Left kidney (tissue), 8 donors: ENCODE results near the gene ATP2C2. TPM values are rescaled to one million over a fixed set of nuclear protein-coding genes. Genes with fewer than 3 reads are reported as not detected.
"Not testable (repeated sequence)": the region's sequence is repeated elsewhere in the genome, so short reads cannot be mapped to it uniquely, and the experiment has no call there.

Source experiments
- DNase-seq: peaks from one replicate; pipeline ENCODE4 v3.0.0-alpha.2; 2013
- long read RNA-seq, 8 donors: transcript quantifications; one replicate each; lab custom pipeline, GENCODE V29; 2026
- polyA plus RNA-seq: library from polyadenylated mRNA; unstranded; fragments of 120-200 nt; gene quantifications from one replicate; pipeline ENCODE4 v1.2.1, GENCODE V29; 2013; ENCODE audit not compliant: insufficient read length

Gene ATP2C2
- polyA plus RNA-seq: 1.4 TPM
- long read RNA-seq, donor 1: 0 reads
- long read RNA-seq, donor 2, partial matches to known transcripts: 0 of 1 reads
- long read RNA-seq, donor 2, other reads (novel, unspliced or antisense): 0 of 1 reads
- long read RNA-seq, donor 3: 0 reads
- long read RNA-seq, donor 4: 0 reads
- long read RNA-seq, donor 5: 0 reads
- long read RNA-seq, donor 6: 0 reads
- long read RNA-seq, donor 7: 0 reads
- long read RNA-seq, donor 8: 0 reads

GRCh38 chr16:84368308-84368996 lies at the start of gene ATP2C2:
ATP2C2 (plus strand) TSS chr16:84368538; CDS start chr16:84368616, 78 bp downstream.
- peak; percentile 36 for DNase-seq

GRCh38 chr16:84319146-84319760 lies 49.1 kb upstream of the ATP2C2 start:
- no peak for DNase-seq

GRCh38 chr16:84320511-84320910 lies 47.8 kb upstream of the ATP2C2 start:
- DNase-seq: no peak

- DNase-seq: no peak
Measured at GRCh38 chr16:84321932-84322331, 46.4 kb upstream of the ATP2C2 start.

- no peak for DNase-seq
Measured at GRCh38 chr16:84322749-84323148, 45.6 kb upstream of the ATP2C2 start.

- no peak for DNase-seq
Measured at GRCh38 chr16:84323606-84324005, 44.7 kb upstream of the ATP2C2 start.

- no peak for DNase-seq
Measured at GRCh38 chr16:84324434-84325262, 43.7 kb upstream of the ATP2C2 start.

- no peak for DNase-seq
Measured at GRCh38 chr16:84326545-84326944, 41.8 kb upstream of the ATP2C2 start.

GRCh38 chr16:84327926-84328505 lies 40.3 kb upstream of the ATP2C2 start:
- no peak for DNase-seq

- no peak for DNase-seq
Measured at GRCh38 chr16:84329016-84329415, 39.3 kb upstream of the ATP2C2 start.

GRCh38 chr16:84329843-84330684 lies 38.3 kb upstream of the ATP2C2 start:
- DNase-seq: no peak

- no peak for DNase-seq
Measured at GRCh38 chr16:84330685-84331050, 37.7 kb upstream of the ATP2C2 start.

GRCh38 chr16:84331998-84332780 lies 36.1 kb upstream of the ATP2C2 start:
- no peak for DNase-seq

- DNase-seq: no peak
Measured at GRCh38 chr16:84332975-84333684, 35.2 kb upstream of the ATP2C2 start.

GRCh38 chr16:84334058-84334457 lies 34.3 kb upstream of the ATP2C2 start:
- DNase-seq: no peak

GRCh38 chr16:84334482-84334881 lies 33.9 kb upstream of the ATP2C2 start:
- no peak for DNase-seq

GRCh38 chr16:84337236-84337635 lies 31.1 kb upstream of the ATP2C2 start:
- not testable (repeated sequence) for DNase-seq

- DNase-seq: no peak
Measured at GRCh38 chr16:84339311-84339710, 29.0 kb upstream of the ATP2C2 start.

- no peak for DNase-seq
Measured at GRCh38 chr16:84339766-84340165, 28.6 kb upstream of the ATP2C2 start.
